ENCODE measurements around the gene CTCFL. TPM values are rescaled to one million over a fixed set of nuclear protein-coding genes. Genes with fewer than 3 reads are reported as not detected.

The CTCFL gene
- polyA plus RNA-seq, 1 donor from 2014 or later, result not detected

DNA sequence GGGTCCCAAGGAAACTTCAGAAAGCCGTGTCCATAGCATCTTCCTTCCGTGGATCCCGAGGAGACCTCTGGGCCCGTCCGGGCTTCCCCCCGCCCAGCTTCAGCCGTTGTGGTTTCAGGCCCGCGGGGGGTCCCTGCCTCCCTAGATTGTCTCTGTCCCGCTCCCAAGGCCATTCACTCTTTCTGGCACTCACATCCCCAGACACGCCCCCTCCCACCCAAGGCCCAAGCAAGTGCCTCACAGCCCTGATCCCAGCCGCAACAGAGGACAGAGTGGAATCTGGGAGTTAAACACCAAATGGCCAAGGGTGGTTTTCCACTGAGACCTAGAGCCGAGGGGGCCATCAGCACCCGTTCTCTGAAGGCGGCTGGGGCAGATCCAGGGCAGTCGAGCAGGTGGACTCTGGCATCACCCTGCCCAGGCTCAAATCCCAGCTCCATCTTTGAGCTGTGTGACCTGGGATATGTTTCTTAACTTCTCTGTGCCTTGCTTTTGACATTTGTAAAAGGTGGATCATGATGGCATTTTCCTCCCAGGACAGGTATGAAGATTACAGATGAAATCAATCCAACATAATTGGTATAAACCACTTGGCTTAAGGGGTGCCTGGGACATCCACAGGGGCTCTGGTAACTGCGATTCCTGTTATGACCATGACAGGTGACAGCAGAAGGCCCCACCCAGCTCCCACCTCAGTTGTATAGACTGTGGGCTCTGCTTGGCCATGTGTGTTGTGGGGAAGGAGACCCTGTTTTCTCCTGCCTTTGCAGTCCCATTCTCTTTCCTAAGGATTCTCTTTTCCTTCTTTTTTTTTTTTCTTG is 48.1 kb downstream of the CTCFL start:
- Histone ChIP-seq H3K36me3 (ENCODE audit: insufficient read depth, low read length) (no peaks in the 10 kb centered on the region), H4K20me1 (ENCODE audit: insufficient read depth) (no peaks in the 10 kb centered on the region), H3K27ac (ENCODE audit: low read length) (no peak overlapping the region), H3F3A (ENCODE audit: insufficient read depth, low read length, poor library complexity, severe bottlenecking) (no peaks in the 10 kb centered on the region), H3K27me3 (ENCODE audit: insufficient read depth, low read depth, low read length) (no peaks in the 10 kb centered on the region), H3K4me3 (ENCODE audit: low read length) (no peak overlapping the region), H3K79me2 (replicated peaks; ENCODE audit: insufficient read depth, low read length) (no peaks in the 10 kb centered on the region), H3K9me3 (ENCODE audit: low read length) (no peaks in the 10 kb centered on the region), H3K9me2 (ENCODE audit: insufficient read depth, low read length) (no peaks in the 10 kb centered on the region), H3K9ac (ENCODE audit: low read length) (no peak overlapping the region), H2AFZ (ENCODE audit: low read depth, low read length) (no peak overlapping the region), H3K4me2 (ENCODE audit: low read length) (no peak overlapping the region)
- TF ChIP-seq MXI1 (conservative IDR thresholded peaks at IDR 0.05; ENCODE audit: poor library complexity, severe bottlenecking) (no peak), POLR2AphosphoS5 (IDR thresholded peaks at IDR 0.05) (no peak)

DNA sequence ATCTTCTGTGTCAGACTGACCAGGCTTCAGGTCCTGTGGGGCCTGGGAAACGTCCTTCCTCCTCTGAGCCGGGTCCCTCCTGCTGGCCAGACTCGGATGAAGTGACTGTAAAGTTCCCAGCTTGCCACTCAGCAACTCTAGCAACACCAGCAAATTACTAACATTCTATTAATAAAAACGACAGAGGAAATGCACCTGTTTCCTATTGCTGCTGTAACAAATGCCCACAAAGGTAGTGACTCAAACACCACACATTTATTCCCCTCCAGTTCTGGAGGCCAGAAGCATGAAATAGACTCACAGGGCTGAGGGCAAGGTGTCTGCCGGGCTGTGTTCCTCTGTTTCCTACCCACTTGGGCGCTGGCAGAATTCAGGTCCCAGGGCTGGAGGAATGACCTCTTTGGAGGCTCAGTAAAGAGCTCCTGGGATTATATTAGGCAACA is 48.8 kb downstream of the CTCFL start:
- Histone ChIP-seq H3K4me3 (ENCODE audit: low read length) (no peak overlapping the region), H3K9me3 (ENCODE audit: low read length) (no peaks in the 10 kb centered on the region), H4K20me1 (ENCODE audit: insufficient read depth) (no peaks in the 10 kb centered on the region), H3F3A (ENCODE audit: insufficient read depth, low read length, poor library complexity, severe bottlenecking) (no peaks in the 10 kb centered on the region), H3K79me2 (replicated peaks; ENCODE audit: insufficient read depth, low read length) (no peaks in the 10 kb centered on the region), H3K36me3 (ENCODE audit: insufficient read depth, low read length) (no peaks in the 10 kb centered on the region), H3K4me2 (ENCODE audit: low read length) (no peak overlapping the region), H3K9me2 (ENCODE audit: insufficient read depth, low read length) (no peaks in the 10 kb centered on the region), H3K27ac (ENCODE audit: low read length) (no peak overlapping the region), H2AFZ (ENCODE audit: low read depth, low read length) (no peak overlapping the region), H3K9ac (ENCODE audit: low read length) (no peak overlapping the region), H3K27me3 (ENCODE audit: insufficient read depth, low read depth, low read length) (no peaks in the 10 kb centered on the region)
- TF ChIP-seq RAD21 (conservative IDR thresholded peaks at IDR 0.05) (no peak), POLR2AphosphoS5 (IDR thresholded peaks at IDR 0.05) (no peak), EZH2 (IDR thresholded peaks at IDR 0.05; ENCODE audit: borderline replicate concordance, insufficient read depth, low read length, poor library complexity, severe bottlenecking) (no peak), TAF1 (IDR thresholded peaks at IDR 0.05; ENCODE audit: low read depth) (no peak), SMC3 (conservative IDR thresholded peaks at IDR 0.05; ENCODE audit: poor library complexity) (no peak), EP300 (conservative IDR thresholded peaks at IDR 0.05; ENCODE audit: poor library complexity, severe bottlenecking) (no peak), MXI1 (conservative IDR thresholded peaks at IDR 0.05; ENCODE audit: poor library complexity, severe bottlenecking) (no peak)
- TF ChIP-seq, protein P1, sequence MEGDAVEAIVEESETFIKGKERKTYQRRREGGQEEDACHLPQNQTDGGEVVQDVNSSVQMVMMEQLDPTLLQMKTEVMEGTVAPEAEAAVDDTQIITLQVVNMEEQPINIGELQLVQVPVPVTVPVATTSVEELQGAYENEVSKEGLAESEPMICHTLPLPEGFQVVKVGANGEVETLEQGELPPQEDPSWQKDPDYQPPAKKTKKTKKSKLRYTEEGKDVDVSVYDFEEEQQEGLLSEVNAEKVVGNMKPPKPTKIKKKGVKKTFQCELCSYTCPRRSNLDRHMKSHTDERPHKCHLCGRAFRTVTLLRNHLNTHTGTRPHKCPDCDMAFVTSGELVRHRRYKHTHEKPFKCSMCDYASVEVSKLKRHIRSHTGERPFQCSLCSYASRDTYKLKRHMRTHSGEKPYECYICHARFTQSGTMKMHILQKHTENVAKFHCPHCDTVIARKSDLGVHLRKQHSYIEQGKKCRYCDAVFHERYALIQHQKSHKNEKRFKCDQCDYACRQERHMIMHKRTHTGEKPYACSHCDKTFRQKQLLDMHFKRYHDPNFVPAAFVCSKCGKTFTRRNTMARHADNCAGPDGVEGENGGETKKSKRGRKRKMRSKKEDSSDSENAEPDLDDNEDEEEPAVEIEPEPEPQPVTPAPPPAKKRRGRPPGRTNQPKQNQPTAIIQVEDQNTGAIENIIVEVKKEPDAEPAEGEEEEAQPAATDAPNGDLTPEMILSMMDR (IDR thresholded peaks at IDR 0.05; ENCODE audit: poor library complexity, severe bottlenecking), result no peak
- TF ChIP-seq, protein P2, sequence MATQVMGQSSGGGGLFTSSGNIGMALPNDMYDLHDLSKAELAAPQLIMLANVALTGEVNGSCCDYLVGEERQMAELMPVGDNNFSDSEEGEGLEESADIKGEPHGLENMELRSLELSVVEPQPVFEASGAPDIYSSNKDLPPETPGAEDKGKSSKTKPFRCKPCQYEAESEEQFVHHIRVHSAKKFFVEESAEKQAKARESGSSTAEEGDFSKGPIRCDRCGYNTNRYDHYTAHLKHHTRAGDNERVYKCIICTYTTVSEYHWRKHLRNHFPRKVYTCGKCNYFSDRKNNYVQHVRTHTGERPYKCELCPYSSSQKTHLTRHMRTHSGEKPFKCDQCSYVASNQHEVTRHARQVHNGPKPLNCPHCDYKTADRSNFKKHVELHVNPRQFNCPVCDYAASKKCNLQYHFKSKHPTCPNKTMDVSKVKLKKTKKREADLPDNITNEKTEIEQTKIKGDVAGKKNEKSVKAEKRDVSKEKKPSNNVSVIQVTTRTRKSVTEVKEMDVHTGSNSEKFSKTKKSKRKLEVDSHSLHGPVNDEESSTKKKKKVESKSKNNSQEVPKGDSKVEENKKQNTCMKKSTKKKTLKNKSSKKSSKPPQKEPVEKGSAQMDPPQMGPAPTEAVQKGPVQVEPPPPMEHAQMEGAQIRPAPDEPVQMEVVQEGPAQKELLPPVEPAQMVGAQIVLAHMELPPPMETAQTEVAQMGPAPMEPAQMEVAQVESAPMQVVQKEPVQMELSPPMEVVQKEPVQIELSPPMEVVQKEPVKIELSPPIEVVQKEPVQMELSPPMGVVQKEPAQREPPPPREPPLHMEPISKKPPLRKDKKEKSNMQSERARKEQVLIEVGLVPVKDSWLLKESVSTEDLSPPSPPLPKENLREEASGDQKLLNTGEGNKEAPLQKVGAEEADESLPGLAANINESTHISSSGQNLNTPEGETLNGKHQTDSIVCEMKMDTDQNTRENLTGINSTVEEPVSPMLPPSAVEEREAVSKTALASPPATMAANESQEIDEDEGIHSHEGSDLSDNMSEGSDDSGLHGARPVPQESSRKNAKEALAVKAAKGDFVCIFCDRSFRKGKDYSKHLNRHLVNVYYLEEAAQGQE (IDR thresholded peaks at IDR 0.05; ENCODE audit: borderline replicate concordance), result no peak

All from neural cell (in vitro differentiated cells).